GM23248 (cell line): ENCODE measurements around the gene SYK. TPM values are rescaled to one million over a fixed set of nuclear protein-coding genes. Genes with fewer than 3 reads are reported as not detected.

Experiments used
- DNase-seq: peaks from one replicate; pipeline ENCODE4 v3.0.0-alpha.2; 2015
- H2AFZ ChIP-seq: fragments of 200-600 bp; sonication (generic); 2 replicates; pipeline ENCODE4 v1.6.1; 2016; ENCODE audit warnings: antibody characterized with exemption
- H3F3A ChIP-seq: fragments of 200-600 bp; sonication (generic); 2 replicates; pipeline ENCODE4 v1.6.1; 2016; ENCODE audit warnings: mild to moderate bottlenecking, antibody characterized with exemption, mixed run types; ENCODE audit not compliant: insufficient read depth
- H3K27ac ChIP-seq: fragments of 200-600 bp; sonication (generic); 2 replicates; pipeline ENCODE4 v1.5.1; 2016; ENCODE audit warnings: mild to moderate bottlenecking
- H3K27me3 ChIP-seq: fragments of 200-600 bp; sonication (generic); replicated peaks from 2 replicates; pipeline ENCODE4 v1.6.1; 2016; ENCODE audit warnings: mild to moderate bottlenecking; ENCODE audit not compliant: insufficient read depth
- H3K36me3 ChIP-seq: fragments of 200-600 bp; sonication (generic); 2 replicates; pipeline ENCODE4 v1.6.1; 2016; ENCODE audit warnings: low read depth, mild to moderate bottlenecking
- H3K4me1 ChIP-seq: fragments of 200-600 bp; sonication (generic); 2 replicates; pipeline ENCODE4 v1.6.1; 2016; ENCODE audit warnings: mild to moderate bottlenecking; ENCODE audit not compliant: insufficient read depth
- H3K4me2 ChIP-seq: fragments of 200-600 bp; sonication (generic); one replicate; pipeline ENCODE4 v1.6.1; 2016; ENCODE audit warnings: mild to moderate bottlenecking; ENCODE audit not compliant: unreplicated experiment
- H3K4me3 ChIP-seq: fragments of 200-600 bp; sonication (generic); 2 replicates; pipeline ENCODE4 v1.5.1; 2016; ENCODE audit warnings: mild to moderate bottlenecking
- H3K79me2 ChIP-seq: fragments of 200-600 bp; sonication (generic); 2 replicates; pipeline ENCODE4 v1.6.1; 2016; ENCODE audit warnings: mild to moderate bottlenecking; ENCODE audit not compliant: insufficient read depth
- H3K9ac ChIP-seq: fragments of 200-600 bp; sonication (generic); 2 replicates; pipeline ENCODE4 v1.6.1; 2016; ENCODE audit warnings: mild to moderate bottlenecking
- H3K9me2 ChIP-seq: fragments of 200-600 bp; sonication (generic); 2 replicates; pipeline ENCODE4 v1.6.1; 2016; ENCODE audit warnings: mixed run types, mild to moderate bottlenecking, moderate library complexity; ENCODE audit not compliant: insufficient read depth
- H3K9me3 ChIP-seq: fragments of 200-600 bp; sonication (generic); one replicate; pipeline ENCODE4 v1.6.1; 2017; ENCODE audit warnings: low read depth
- H4K20me1 ChIP-seq: fragments of 200-600 bp; sonication (generic); 2 replicates; pipeline ENCODE4 v1.6.0; 2016; ENCODE audit not compliant: insufficient read depth
- EZH2 ChIP-seq: fragments of 200-600 bp; sonication (generic); IDR thresholded peaks from 2 replicates; pipeline ENCODE4 v1.6.1; 2018; ENCODE audit warnings: antibody characterized with exemption, mild to moderate bottlenecking; ENCODE audit not compliant: insufficient read depth, poor library complexity, severe bottlenecking
- EZH2phosphoT487 ChIP-seq: fragments of 200-600 bp; sonication (generic); IDR thresholded peaks from 2 replicates; pipeline ENCODE4 v1.6.1; 2018; ENCODE audit warnings: antibody characterized with exemption, moderate library complexity, mild to moderate bottlenecking, low read depth; ENCODE audit not compliant: insufficient read depth
- WGBS, 2 experiments: methylation state at CpG; one replicate each; pipeline ENCODE4 v1.1.6; 2015 to 2017; ENCODE audit warnings: low lambda C conversion rate in 2 of 2, low coverage in 1 of 2; ENCODE audit errors: missing lambda C conversion rate in 2 of 2; 5-methylcytosine and 5-hydroxymethylcytosine counted together
- in situ Hi-C: fragments of 300-500 bp; cut with MboI; formaldehyde crosslinking; loops from 2 replicates; pipeline ENCODE4 v1.15.0; 2020
- polyA plus RNA-seq: library from polyadenylated mRNA; unstranded; fragments of >200 nt; fragmentation: Nextera tagmentation; extraction: Ambion mirVana; gene quantifications from 2 replicates; pipeline ENCODE4 v1.2.1, GENCODE V29; 2016
- total RNA-seq: library from RNA; depleted of rRNA; stranded (reverse); fragments of >200 nt; shearing (Covaris generic); gene quantifications from 2 replicates; pipeline ENCODE4 v1.2.3, GENCODE V29; 2014; rRNA removed

The SYK gene
- total and polyA plus RNA-seq, 2 experiments from 2014 or later = not detected

GRCh38 chr9:90946982-90947381 is 145.4 kb downstream of the SYK start:
- peaks cover 48% of the 10 kb centered on the region for H3K27me3 ChIP-seq
- WGBS, 2 experiments = 13 to 22% methylated on average over 2 of the region's 2 CpGs
- H3F3A ChIP-seq = no peaks in the 10 kb centered on the region
- H3K79me2 ChIP-seq = no peaks in the 10 kb centered on the region
- no peak overlapping the region for H2AFZ ChIP-seq
- 0 out of 2 replicates have a peak, but pooled peaks cover 8% of the 10 kb centered on the region for H3K4me1 ChIP-seq
- no peak for TF ChIP-seq EZH2
- no peak for TF ChIP-seq EZH2phosphoT487
- H3K9me2 ChIP-seq = peaks cover 3% of the 10 kb centered on the region; the same call in 1 of the 2 replicates
- no peak overlapping the region for H3K4me3 ChIP-seq
- H3K27ac ChIP-seq = no peak overlapping the region
- no peaks in the 10 kb centered on the region for H3K36me3 ChIP-seq
- no peak overlapping the region for H3K9ac ChIP-seq
- H3K9me3 ChIP-seq = no peaks in the 10 kb centered on the region
- H4K20me1 ChIP-seq = no peaks in the 10 kb centered on the region
- DNase-seq = no peak
- in situ Hi-C loops = no loop called here
- no peak overlapping the region for H3K4me2 ChIP-seq

Other genes starting within 250 kb of the SYK start
- not detected in 2 replicates for gene DIRAS2, start 159.0 kb upstream of the SYK start, total RNA-seq
- not detected in 2 replicates for gene DIRAS2, start 159.0 kb upstream of the SYK start, polyA plus RNA-seq